ENCODE data around the gene SYT5.

- TF ChIP-seq, protein P1, sequence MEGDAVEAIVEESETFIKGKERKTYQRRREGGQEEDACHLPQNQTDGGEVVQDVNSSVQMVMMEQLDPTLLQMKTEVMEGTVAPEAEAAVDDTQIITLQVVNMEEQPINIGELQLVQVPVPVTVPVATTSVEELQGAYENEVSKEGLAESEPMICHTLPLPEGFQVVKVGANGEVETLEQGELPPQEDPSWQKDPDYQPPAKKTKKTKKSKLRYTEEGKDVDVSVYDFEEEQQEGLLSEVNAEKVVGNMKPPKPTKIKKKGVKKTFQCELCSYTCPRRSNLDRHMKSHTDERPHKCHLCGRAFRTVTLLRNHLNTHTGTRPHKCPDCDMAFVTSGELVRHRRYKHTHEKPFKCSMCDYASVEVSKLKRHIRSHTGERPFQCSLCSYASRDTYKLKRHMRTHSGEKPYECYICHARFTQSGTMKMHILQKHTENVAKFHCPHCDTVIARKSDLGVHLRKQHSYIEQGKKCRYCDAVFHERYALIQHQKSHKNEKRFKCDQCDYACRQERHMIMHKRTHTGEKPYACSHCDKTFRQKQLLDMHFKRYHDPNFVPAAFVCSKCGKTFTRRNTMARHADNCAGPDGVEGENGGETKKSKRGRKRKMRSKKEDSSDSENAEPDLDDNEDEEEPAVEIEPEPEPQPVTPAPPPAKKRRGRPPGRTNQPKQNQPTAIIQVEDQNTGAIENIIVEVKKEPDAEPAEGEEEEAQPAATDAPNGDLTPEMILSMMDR (IDR thresholded peaks at IDR 0.05) = no peak
- no peak for TF ChIP-seq EZH2 (IDR thresholded peaks at IDR 0.05; ENCODE audit: borderline replicate concordance, insufficient read depth, low read depth, low read length, poor library complexity, severe bottlenecking)
Observed at GRCh38 chr19:55213547-55213946, 33.5 kb upstream of the SYT5 start.

Measured in B cell (primary cell).